ENCODE results near the gene OR2J1. TPM values are rescaled to one million over a fixed set of nuclear protein-coding genes. Genes with fewer than 3 reads are reported as not detected.

OR2J1 gene
- total RNA-seq, 4 donors from 2014 or later = not detected

DNA sequence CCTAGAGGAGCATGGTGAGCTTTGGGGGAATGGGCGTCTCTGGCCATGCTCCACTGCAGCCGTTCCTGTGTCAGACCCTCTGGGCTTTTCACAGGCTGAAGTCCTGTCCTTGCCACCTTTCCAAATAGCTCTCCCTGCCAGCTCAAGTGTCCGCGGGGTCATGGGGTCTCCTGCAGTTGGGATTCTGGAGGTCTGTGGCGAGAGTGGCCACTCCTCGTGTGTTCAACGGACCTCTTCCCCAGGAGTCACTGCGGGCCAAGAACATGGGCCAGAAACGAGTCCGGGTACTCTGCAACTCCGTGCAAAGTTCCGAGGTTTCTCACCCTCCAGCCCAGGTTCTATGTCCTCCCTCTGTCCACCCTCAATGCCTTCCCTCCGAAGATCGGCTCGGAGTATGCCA, 16.8 kb upstream of the OR2J1 start:
- Histone ChIP-seq H3K4me1 (no peaks in the 10 kb centered on the region), H3K36me3 (no peaks in the 10 kb centered on the region), H3K27me3 (no peaks in the 10 kb centered on the region), H3K9me3 (no peaks in the 10 kb centered on the region), H3K4me3 (no peak overlapping the region), H3K27ac (no peak overlapping the region)
- DNase-seq = no peak
- intact Hi-C loops (cut with DNase I; ENCODE audit: low total_unique reads) = no loop called here
- no peak for TF ChIP-seq POLR2A (IDR thresholded peaks at IDR 0.05)
- TF ChIP-seq, protein P1, sequence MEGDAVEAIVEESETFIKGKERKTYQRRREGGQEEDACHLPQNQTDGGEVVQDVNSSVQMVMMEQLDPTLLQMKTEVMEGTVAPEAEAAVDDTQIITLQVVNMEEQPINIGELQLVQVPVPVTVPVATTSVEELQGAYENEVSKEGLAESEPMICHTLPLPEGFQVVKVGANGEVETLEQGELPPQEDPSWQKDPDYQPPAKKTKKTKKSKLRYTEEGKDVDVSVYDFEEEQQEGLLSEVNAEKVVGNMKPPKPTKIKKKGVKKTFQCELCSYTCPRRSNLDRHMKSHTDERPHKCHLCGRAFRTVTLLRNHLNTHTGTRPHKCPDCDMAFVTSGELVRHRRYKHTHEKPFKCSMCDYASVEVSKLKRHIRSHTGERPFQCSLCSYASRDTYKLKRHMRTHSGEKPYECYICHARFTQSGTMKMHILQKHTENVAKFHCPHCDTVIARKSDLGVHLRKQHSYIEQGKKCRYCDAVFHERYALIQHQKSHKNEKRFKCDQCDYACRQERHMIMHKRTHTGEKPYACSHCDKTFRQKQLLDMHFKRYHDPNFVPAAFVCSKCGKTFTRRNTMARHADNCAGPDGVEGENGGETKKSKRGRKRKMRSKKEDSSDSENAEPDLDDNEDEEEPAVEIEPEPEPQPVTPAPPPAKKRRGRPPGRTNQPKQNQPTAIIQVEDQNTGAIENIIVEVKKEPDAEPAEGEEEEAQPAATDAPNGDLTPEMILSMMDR (IDR thresholded peaks at IDR 0.05) = no peak

DNA sequence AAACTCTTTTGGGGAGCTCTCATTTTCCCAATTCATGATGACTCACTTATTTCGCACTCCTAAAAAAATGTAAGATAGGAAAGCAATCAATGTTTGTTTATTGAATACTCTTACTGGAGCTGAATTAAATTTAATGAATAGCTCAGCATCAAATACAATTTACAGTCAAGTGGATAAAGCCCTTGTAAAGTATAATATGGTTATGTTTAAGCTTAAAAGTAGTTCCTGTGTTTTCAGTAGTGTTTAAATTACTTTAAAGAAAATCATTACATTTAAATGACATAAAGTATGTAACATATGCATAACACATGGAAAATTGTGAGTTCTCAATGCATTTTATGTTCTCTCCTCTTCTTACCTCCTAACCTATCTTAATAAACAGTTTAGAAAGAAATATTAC, 12.1 kb upstream of the OR2J1 start, which contains the start of gene OR2B3:
Gene OR2B3 (minus strand): TSS at position 101 of the 400 bp plus-strand sequence. CDS start 65 bp downstream, at position 36.
- intact Hi-C loops (cut with DNase I; ENCODE audit: low total_unique reads) = no loop called here
- Histone ChIP-seq H3K4me1 (no peaks in the 10 kb centered on the region), H3K9me3 (no peaks in the 10 kb centered on the region), H3K4me3 (no peak within 1 kb of the TSS), H3K27me3 (no peaks in the 10 kb centered on the region), H3K27ac (no peak within 1 kb of the TSS), H3K36me3 (no peaks in the 10 kb centered on the region)
- TF ChIP-seq, protein P1 (IDR thresholded peaks at IDR 0.05) = no peak
- TF ChIP-seq POLR2A (IDR thresholded peaks at IDR 0.05) = no peak
- no peak for DNase-seq

DNA sequence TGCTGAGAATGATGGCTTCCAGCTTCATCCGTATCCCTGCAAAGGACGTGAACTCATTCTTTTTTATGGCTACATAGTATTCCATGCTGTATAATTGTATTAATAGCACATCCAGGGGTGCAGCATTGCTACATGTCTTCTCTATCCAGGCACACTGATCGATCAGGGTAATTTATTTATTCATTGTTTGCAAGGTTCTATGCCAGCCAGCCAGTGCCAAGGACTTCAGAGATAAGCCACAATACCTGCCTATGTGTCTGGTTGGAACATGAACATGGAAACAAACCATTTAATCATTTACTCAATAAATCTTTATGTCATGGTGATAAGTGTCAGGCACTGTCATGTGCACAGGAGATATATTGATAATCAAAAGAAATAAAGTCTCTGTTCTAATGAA, 6.3 kb upstream of the OR2J1 start:
- Histone ChIP-seq H3K36me3 (no peaks in the 10 kb centered on the region), H3K4me3 (no peak overlapping the region), H3K27me3 (no peaks in the 10 kb centered on the region), H3K4me1 (no peaks in the 10 kb centered on the region), H3K9me3 (no peaks in the 10 kb centered on the region), H3K27ac (no peak overlapping the region)
- TF ChIP-seq, protein P1 (IDR thresholded peaks at IDR 0.05) = no peak
- TF ChIP-seq POLR2A (IDR thresholded peaks at IDR 0.05) = no peak
- DNase-seq = no peak
- intact Hi-C loops (cut with DNase I; ENCODE audit: low total_unique reads) = no loop called here

DNA sequence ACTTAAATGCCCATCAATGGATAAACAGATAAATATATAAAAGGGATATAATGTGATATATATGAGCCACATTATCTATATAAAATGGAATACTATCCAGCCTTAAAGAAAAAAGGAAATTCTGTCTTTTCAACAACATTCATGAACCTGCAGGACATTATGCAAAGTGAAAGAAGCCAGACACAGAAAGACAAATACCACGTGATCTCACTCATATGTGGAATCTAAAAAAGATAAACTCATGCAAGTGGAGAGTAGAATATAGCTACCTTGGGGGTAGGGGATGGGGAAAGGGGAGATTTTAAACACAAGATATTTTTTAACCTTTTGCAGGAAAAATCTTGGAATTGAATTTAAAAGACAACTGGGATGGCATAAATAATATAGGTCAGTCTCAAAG, 1.5 kb upstream of the OR2J1 start:
- Histone ChIP-seq H3K36me3 (no peaks in the 10 kb centered on the region), H3K4me1 (no peaks in the 10 kb centered on the region), H3K27me3 (no peaks in the 10 kb centered on the region), H3K9me3 (no peaks in the 10 kb centered on the region), H3K4me3 (no peak overlapping the region), H3K27ac (no peak overlapping the region)
- no peak for DNase-seq
- intact Hi-C loops (cut with DNase I; ENCODE audit: low total_unique reads) = no loop called here
- TF ChIP-seq, protein P1 (IDR thresholded peaks at IDR 0.05) = no peak
- no peak for TF ChIP-seq POLR2A (IDR thresholded peaks at IDR 0.05)

DNA sequence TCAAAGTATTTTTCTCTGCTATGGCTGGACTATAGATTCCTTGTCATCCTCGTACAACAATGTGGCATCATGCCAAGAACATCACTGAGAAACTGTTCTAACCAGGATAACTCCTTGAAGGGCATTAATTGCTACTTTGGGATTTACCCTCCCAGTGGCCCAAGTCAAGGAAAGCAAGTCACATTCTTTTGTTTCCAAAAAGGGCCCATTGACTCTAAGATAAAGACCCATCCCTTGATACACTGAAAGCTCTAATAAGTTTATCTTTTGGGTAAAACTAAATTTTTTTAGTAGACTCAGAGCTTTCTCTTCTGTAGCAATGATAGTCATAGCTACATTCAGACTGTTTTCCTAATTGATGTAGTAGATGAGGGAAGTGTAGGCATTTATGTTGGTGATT, 8.5 kb downstream of the OR2J1 start, which contains the start of gene OR2J3:
Gene OR2J3 (plus strand): TSS at position 301 of the 400 bp plus-strand sequence. CDS start 3,833 bp downstream, outside the sequence.
- TF ChIP-seq, protein P1 (IDR thresholded peaks at IDR 0.05) = no peak
- TF ChIP-seq POLR2A (IDR thresholded peaks at IDR 0.05) = no peak
- Histone ChIP-seq H3K9me3 (no peaks in the 10 kb centered on the region), H3K27ac (no peak within 1 kb of the TSS), H3K36me3 (no peaks in the 10 kb centered on the region), H3K4me1 (no peaks in the 10 kb centered on the region), H3K4me3 (no peak within 1 kb of the TSS), H3K27me3 (peaks cover 0 to 3% of the 10 kb centered on the region in 2 donors)
- no peak for DNase-seq
- intact Hi-C loops (cut with DNase I; ENCODE audit: low total_unique reads) = no loop called here

Data from uterus (tissue), 4 donors.